ENCODE data around the gene TLN1. TPM values are rescaled to one million over a fixed set of nuclear protein-coding genes. Genes with fewer than 3 reads are reported as not detected.
A peak's percentile ranks its signal among the peaks of the same experiment; 100 is the strongest.

The TLN1 gene
- total RNA-seq, 1 experiment from 2014 or later, result 173 TPM

DNA sequence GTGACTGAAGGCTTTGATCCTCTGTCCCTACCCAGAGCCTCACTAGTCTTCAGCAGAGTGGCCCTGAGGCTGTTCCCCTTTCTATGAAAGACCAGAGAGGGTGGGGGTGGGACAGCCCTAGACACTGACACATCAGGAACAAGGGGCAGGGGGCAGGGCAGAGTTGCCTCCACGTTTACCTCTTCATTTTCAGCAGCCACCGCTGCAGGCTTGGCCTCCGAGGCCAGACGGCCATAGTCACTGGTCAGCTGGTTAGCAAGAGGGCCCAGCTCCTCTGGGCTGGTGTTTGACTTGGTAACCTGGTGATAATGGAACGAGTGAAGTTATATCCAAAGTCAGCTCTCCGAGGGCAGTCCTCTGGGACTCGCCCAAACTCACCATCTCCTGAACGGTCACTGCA, 26.6 kb downstream of the TLN1 start:
- peaks cover 92% of the 10 kb centered on the region for H3K36me3 ChIP-seq (ENCODE audit: insufficient read depth, low read length, poor library complexity, severe bottlenecking)

DNA sequence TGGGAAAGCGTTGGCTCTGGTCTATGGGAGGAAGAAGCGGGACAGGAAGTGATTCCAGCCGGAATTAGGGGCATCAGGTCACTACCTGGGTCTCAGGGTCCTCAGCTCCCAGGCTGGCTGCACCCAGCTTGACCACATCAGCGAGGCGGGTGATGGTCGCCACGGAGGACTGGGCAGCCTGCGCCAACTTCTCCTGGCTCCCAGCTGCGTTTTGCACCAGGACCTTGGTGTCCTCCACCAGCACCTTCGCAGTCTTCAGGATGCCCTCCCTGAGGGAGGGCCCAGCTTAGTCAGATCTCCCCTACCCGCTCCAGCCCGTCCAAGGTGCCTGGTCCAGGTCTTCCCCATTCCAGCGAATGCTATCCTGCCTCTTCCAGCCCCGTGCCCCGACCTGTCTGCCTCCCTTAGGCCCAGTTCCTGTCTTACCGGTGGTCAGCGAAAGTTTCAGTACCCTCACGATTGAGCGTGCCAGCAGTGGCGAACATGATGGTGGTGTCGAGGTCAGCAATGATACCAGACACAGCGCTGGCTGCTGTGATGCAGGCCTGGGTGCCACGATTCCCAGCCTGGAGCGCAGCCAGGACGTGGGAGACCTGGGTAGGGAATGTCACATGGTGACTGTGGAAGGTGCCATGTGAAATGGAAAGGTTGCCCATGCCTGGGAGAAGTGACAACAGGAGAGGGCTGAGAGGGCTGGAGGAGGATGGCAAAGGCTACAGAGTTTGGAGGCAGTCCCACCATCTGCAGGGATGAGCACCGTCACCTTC, 27.9 kb downstream of the TLN1 start:
- H3K36me3 ChIP-seq (ENCODE audit: insufficient read depth, low read length, poor library complexity, severe bottlenecking), result peaks cover 96% of the 10 kb centered on the region
- CTCF ChIA-PET, result no interaction called here
- no peak overlapping the region for H3K4me3 ChIP-seq (ENCODE audit: low read depth, low read length, poor library complexity, severe bottlenecking)
- no peaks in the 10 kb centered on the region for H3K27me3 ChIP-seq (replicated peaks; ENCODE audit: insufficient read depth, low read depth, low read length, poor library complexity)
- BruUV-seq (replicated peaks), result TSS peak; percentile 39
- H3K9me3 ChIP-seq (ENCODE audit: low read depth, low read length, poor library complexity, severe bottlenecking), result no peaks in the 10 kb centered on the region
- POLR2A ChIA-PET (ENCODE audit: low non-redundant PET), result no interaction called here
- H3K27ac ChIP-seq (ENCODE audit: low read depth, low read length, poor library complexity, severe bottlenecking), result no peak overlapping the region
- intact Hi-C loops (cut with micrococcal nuclease; ENCODE audit: unreplicated experiment), result no loop called here
- no peak for TF ChIP-seq EZH2 (IDR thresholded peaks at IDR 0.05; ENCODE audit: borderline replicate concordance, low read depth, low read length, poor library complexity, severe bottlenecking)
- TF ChIP-seq, protein P1, sequence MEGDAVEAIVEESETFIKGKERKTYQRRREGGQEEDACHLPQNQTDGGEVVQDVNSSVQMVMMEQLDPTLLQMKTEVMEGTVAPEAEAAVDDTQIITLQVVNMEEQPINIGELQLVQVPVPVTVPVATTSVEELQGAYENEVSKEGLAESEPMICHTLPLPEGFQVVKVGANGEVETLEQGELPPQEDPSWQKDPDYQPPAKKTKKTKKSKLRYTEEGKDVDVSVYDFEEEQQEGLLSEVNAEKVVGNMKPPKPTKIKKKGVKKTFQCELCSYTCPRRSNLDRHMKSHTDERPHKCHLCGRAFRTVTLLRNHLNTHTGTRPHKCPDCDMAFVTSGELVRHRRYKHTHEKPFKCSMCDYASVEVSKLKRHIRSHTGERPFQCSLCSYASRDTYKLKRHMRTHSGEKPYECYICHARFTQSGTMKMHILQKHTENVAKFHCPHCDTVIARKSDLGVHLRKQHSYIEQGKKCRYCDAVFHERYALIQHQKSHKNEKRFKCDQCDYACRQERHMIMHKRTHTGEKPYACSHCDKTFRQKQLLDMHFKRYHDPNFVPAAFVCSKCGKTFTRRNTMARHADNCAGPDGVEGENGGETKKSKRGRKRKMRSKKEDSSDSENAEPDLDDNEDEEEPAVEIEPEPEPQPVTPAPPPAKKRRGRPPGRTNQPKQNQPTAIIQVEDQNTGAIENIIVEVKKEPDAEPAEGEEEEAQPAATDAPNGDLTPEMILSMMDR (conservative IDR thresholded peaks at IDR 0.05; ENCODE audit: low read depth, low read length), result no peak
- no peak for DNase-seq (ENCODE audit: low spot score)
- H3K4me1 ChIP-seq (ENCODE audit: insufficient read depth, low read length, poor library complexity, severe bottlenecking), result no peaks in the 10 kb centered on the region

More for the DNA sequence above, 26.6 kb downstream of the TLN1 start:
- Histone ChIP-seq H3K27ac (ENCODE audit: low read depth, low read length, poor library complexity, severe bottlenecking) (no peak overlapping the region), H3K4me1 (ENCODE audit: insufficient read depth, low read length, poor library complexity, severe bottlenecking) (no peaks in the 10 kb centered on the region), H3K4me3 (ENCODE audit: low read depth, low read length, poor library complexity, severe bottlenecking) (no peak overlapping the region), H3K27me3 (replicated peaks; ENCODE audit: insufficient read depth, low read depth, low read length, poor library complexity) (no peaks in the 10 kb centered on the region), H3K9me3 (ENCODE audit: low read depth, low read length, poor library complexity, severe bottlenecking) (no peaks in the 10 kb centered on the region)
- no peak for TF ChIP-seq EZH2 (IDR thresholded peaks at IDR 0.05; ENCODE audit: borderline replicate concordance, low read depth, low read length, poor library complexity, severe bottlenecking)
- TF ChIP-seq, protein P1 (conservative IDR thresholded peaks at IDR 0.05; ENCODE audit: low read depth, low read length), result no peak
- no peak for DNase-seq (ENCODE audit: low spot score)
- intact Hi-C loops (cut with micrococcal nuclease; ENCODE audit: unreplicated experiment), result no loop called here
- CTCF ChIA-PET, result no interaction called here
- no TSS peak for BruUV-seq (replicated peaks)
- POLR2A ChIA-PET (ENCODE audit: low non-redundant PET), result no interaction called here

DNA sequence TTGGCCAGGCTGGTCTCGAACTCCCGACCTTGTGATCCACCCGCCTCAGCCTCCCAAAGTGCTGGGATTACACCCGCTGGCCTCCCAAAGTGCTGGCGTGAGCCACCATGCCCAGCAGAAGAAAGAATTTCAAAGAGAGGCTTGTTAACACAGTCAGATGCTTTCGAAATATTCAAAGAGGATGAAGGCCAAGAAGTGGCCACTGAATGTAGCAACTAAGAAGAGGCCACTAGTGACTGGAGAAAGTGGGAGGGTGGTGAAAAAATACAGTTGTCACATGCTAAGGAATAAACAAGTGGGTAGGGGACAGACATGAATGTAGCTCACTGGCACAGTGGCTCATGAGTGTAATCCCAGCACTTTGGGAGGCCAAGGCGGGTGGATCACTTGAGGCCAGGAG, 29.3 kb downstream of the TLN1 start:
- Histone ChIP-seq H3K9me3 (ENCODE audit: low read depth, low read length, poor library complexity, severe bottlenecking) (no peaks in the 10 kb centered on the region), H3K36me3 (ENCODE audit: insufficient read depth, low read length, poor library complexity, severe bottlenecking) (peaks cover 96% of the 10 kb centered on the region), H3K27me3 (replicated peaks; ENCODE audit: insufficient read depth, low read depth, low read length, poor library complexity) (no peaks in the 10 kb centered on the region), H3K4me1 (ENCODE audit: insufficient read depth, low read length, poor library complexity, severe bottlenecking) (no peaks in the 10 kb centered on the region), H3K4me3 (ENCODE audit: low read depth, low read length, poor library complexity, severe bottlenecking) (no peak overlapping the region), H3K27ac (ENCODE audit: low read depth, low read length, poor library complexity, severe bottlenecking) (no peak overlapping the region)
- CTCF ChIA-PET, result no interaction called here
- DNase-seq (ENCODE audit: low spot score), result no peak
- POLR2A ChIA-PET (ENCODE audit: low non-redundant PET), result no interaction called here
- intact Hi-C loops (cut with micrococcal nuclease; ENCODE audit: unreplicated experiment), result no loop called here
- TF ChIP-seq, protein P1 (conservative IDR thresholded peaks at IDR 0.05; ENCODE audit: low read depth, low read length), result no peak
- no peak for TF ChIP-seq EZH2 (IDR thresholded peaks at IDR 0.05; ENCODE audit: borderline replicate concordance, low read depth, low read length, poor library complexity, severe bottlenecking)
- no TSS peak for BruUV-seq (replicated peaks)

Data from A673 (cell line).